Fibroblast of peridontal ligament (primary cell): ENCODE measurements around the gene DDX27.

Experiments used
- DNase-seq: peaks from one replicate; pipeline ENCODE4 v3.0.0-alpha.2; 2010; ENCODE audit errors: extremely low read depth

DDX27 gene

GRCh38 chr20:49291200-49291599, 72.0 kb downstream of the DDX27 start:
- DNase-seq, result no peak

- no peak for DNase-seq
These were observed 72.8 kb downstream of the DDX27 start for GRCh38 chr20:49292010-49292409.

GRCh38 chr20:49293122-49293521, 73.9 kb downstream of the DDX27 start:
- no peak for DNase-seq
